H9 (cell line): ENCODE results near the gene SUMF1. TPM values are rescaled to one million over a fixed set of nuclear protein-coding genes. Genes with fewer than 3 reads are reported as not detected.

Experiments
- DNase-seq: peaks from one replicate; pipeline ENCODE4 v3.0.0-alpha.2; 2017
- H2AFZ ChIP-seq: one replicate; pipeline ENCODE4 v1.6.1; 2013; ENCODE audit warnings: mild to moderate bottlenecking, low read length, control low read depth, moderate library complexity
- H2AK5ac ChIP-seq: 2 replicates; pipeline ENCODE4 v1.6.1; 2013; ENCODE audit warnings: low read length, control low read depth, mixed read lengths; ENCODE audit not compliant: insufficient read length
- H2BK120ac ChIP-seq: one replicate; pipeline ENCODE4 v1.6.1; 2013; ENCODE audit warnings: low read depth, mild to moderate bottlenecking, low read length, control low read depth, inconsistent platforms; ENCODE audit not compliant: poor library complexity, severe bottlenecking
- H2BK12ac ChIP-seq: 2 replicates; pipeline ENCODE4 v1.6.1; 2013; ENCODE audit warnings: low read length, control low read depth, mixed read lengths, low read depth; ENCODE audit not compliant: insufficient read length
- H2BK15ac ChIP-seq: 2 replicates; pipeline ENCODE4 v1.6.1; 2013; ENCODE audit warnings: low read depth, low read length, control low read depth
- H2BK20ac ChIP-seq: one replicate; pipeline ENCODE4 v1.6.1; 2013; ENCODE audit warnings: low read depth, mild to moderate bottlenecking, low read length, control low read depth, inconsistent platforms; ENCODE audit not compliant: poor library complexity, severe bottlenecking
- H2BK5ac ChIP-seq: 2 replicates; pipeline ENCODE4 v1.6.1; 2013; ENCODE audit warnings: low read length, control low read depth, mixed read lengths; ENCODE audit not compliant: insufficient read length
- H3K14ac ChIP-seq: 2 replicates; pipeline ENCODE4 v1.6.1; 2013; ENCODE audit warnings: low read length, control low read depth; ENCODE audit not compliant: insufficient read depth
- H3K18ac ChIP-seq: 2 replicates; pipeline ENCODE4 v1.6.1; 2013; ENCODE audit warnings: low read depth, mild to moderate bottlenecking, mixed read lengths, low read length, control low read depth; ENCODE audit not compliant: insufficient read length
- H3K23ac ChIP-seq: 2 replicates; pipeline ENCODE4 v1.6.1; 2013; ENCODE audit warnings: low read length, control low read depth, mixed read lengths, low read depth; ENCODE audit not compliant: insufficient read length
- H3K23me2 ChIP-seq: 2 replicates; pipeline ENCODE4 v1.6.1; 2013; ENCODE audit warnings: low read depth, mild to moderate bottlenecking, mixed read lengths, low read length, control low read depth; ENCODE audit not compliant: insufficient read length, poor library complexity, severe bottlenecking
- H3K27ac ChIP-seq: 2 replicates; pipeline ENCODE4 v1.5.1; 2013; ENCODE audit warnings: low read length, control low read depth, mixed read lengths, low read depth; ENCODE audit not compliant: insufficient read length
- H3K27me3 ChIP-seq: 2 replicates; pipeline ENCODE4 v1.6.1; 2013; ENCODE audit warnings: low read length, control low read depth, inconsistent platforms; ENCODE audit not compliant: insufficient read depth
- H3K4ac ChIP-seq: 2 replicates; pipeline ENCODE4 v1.6.1; 2013; ENCODE audit warnings: low read depth, mild to moderate bottlenecking, control low read depth, inconsistent platforms, low read length, moderate library complexity
- H3K4me1 ChIP-seq: 2 replicates; pipeline ENCODE4 v1.6.1; 2013; ENCODE audit warnings: low read length, control low read depth, inconsistent platforms; ENCODE audit not compliant: insufficient read depth
- H3K4me2 ChIP-seq: 2 replicates; pipeline ENCODE4 v1.6.1; 2013; ENCODE audit warnings: low read length, control low read depth, mixed read lengths; ENCODE audit not compliant: insufficient read length, insufficient read depth
- H3K56ac ChIP-seq: 2 replicates; pipeline ENCODE4 v1.6.1; 2013; ENCODE audit warnings: low read depth, mild to moderate bottlenecking, mixed read lengths, low read length, control low read depth; ENCODE audit not compliant: insufficient read length
- H3K79me1 ChIP-seq: 2 replicates; pipeline ENCODE4 v1.6.1; 2013; ENCODE audit warnings: low read depth, mild to moderate bottlenecking, moderate library complexity, low read length, control low read depth, inconsistent platforms; ENCODE audit not compliant: insufficient read depth, poor library complexity, severe bottlenecking
- H3K79me2 ChIP-seq: 2 replicates; pipeline ENCODE4 v1.6.1; 2013; ENCODE audit warnings: low read length, control low read depth, inconsistent platforms; ENCODE audit not compliant: insufficient read depth
- H3K9ac ChIP-seq: 2 replicates; pipeline ENCODE4 v1.6.1; 2013; ENCODE audit warnings: low read length, control low read depth, mixed read lengths; ENCODE audit not compliant: insufficient read length; ENCODE audit errors: extremely low read depth
- H3K9me3 ChIP-seq: one replicate; pipeline ENCODE4 v1.6.1; 2013; ENCODE audit warnings: low read depth, low read length, inconsistent platforms; ENCODE audit not compliant: control insufficient read depth
- H3T11ph ChIP-seq: one replicate; pipeline ENCODE4 v1.6.1; 2013; ENCODE audit warnings: mild to moderate bottlenecking, low read length, control low read depth, inconsistent platforms
- H4K20me1 ChIP-seq: one replicate; pipeline ENCODE4 v1.6.1; 2013; ENCODE audit not compliant: control insufficient read depth, insufficient read length, insufficient read depth
- H4K5ac ChIP-seq: 2 replicates; pipeline ENCODE4 v1.6.1; 2013; ENCODE audit warnings: low read depth, mild to moderate bottlenecking, mixed read lengths, low read length, control low read depth; ENCODE audit not compliant: insufficient read length
- H4K8ac ChIP-seq: replicated peaks from 2 replicates; pipeline ENCODE4 v1.6.1; 2013; ENCODE audit warnings: low read length, control low read depth, mixed read lengths, low read depth; ENCODE audit not compliant: insufficient read length
- H4K91ac ChIP-seq: 2 replicates; pipeline ENCODE4 v1.6.1; 2013; ENCODE audit warnings: low read depth, mild to moderate bottlenecking, moderate library complexity, mixed read lengths, low read length, control low read depth; ENCODE audit not compliant: insufficient read length
- H3K27ac Mint-ChIP-seq, 3 experiments: 2 replicates in 2 of 3; 3 replicates in 1 of 3; pipeline ENCODE4 v1.8.0; 2020 to 2021; ENCODE audit warnings: mixed read lengths in 3 of 3, mild to moderate bottlenecking in 1 of 3, moderate library complexity in 1 of 3
- H3K27me3 Mint-ChIP-seq: 2 replicates; pipeline ENCODE4 v1.8.0; 2021; ENCODE audit warnings: low read depth, mild to moderate bottlenecking, moderate library complexity, mixed read lengths
- H3K36me3 Mint-ChIP-seq, 3 experiments: 2 replicates in 2 of 3; 3 replicates in 1 of 3; pipeline ENCODE4 v1.8.0; 2020 to 2021; ENCODE audit warnings: low read depth in 3 of 3, mixed read lengths in 3 of 3; ENCODE audit not compliant: insufficient read depth in 1 of 3
- H3K4me1 Mint-ChIP-seq, 2 experiments: 2 replicates each; pipeline ENCODE4 v1.8.0; 2020; ENCODE audit warnings: mixed read lengths in 2 of 2
- H3K4me3 Mint-ChIP-seq, 2 experiments: 2 replicates in 1 of 2; 3 replicates in 1 of 2; pipeline ENCODE4 v1.8.0; 2020 to 2021; ENCODE audit warnings: mild to moderate bottlenecking in 2 of 2, mixed read lengths in 2 of 2, moderate library complexity in 1 of 2
- H3K9me3 Mint-ChIP-seq, 2 experiments: 2 replicates in 1 of 2; 3 replicates in 1 of 2; pipeline ENCODE4 v1.8.0; 2020; ENCODE audit warnings: mild to moderate bottlenecking in 2 of 2, mixed read lengths in 2 of 2, moderate library complexity in 1 of 2
- WGBS: extraction: QIAGEN DNeasy Blood & Tissue Kit; methylation state at CpG from one replicate; pipeline ENCODE4 v1.1.7; 2013; ENCODE audit warnings: missing lambda C conversion rate, low lambda C conversion rate, mixed read lengths; ENCODE audit not compliant: insufficient read length; ENCODE audit errors: extremely low coverage; 5-methylcytosine and 5-hydroxymethylcytosine counted together
- total RNA-seq: library from RNA; stranded (reverse); gene quantifications from 2 replicates; pipeline ENCODE4 v1.2.1, GENCODE V29; 2021
- TF ChIP-seq, protein P1 (sequence below): fragments of 200-600 bp; sonication (generic); conservative IDR thresholded peaks from 3 replicates; pipeline ENCODE4 v1.8.0; 2021; ENCODE audit warnings: antibody characterized with exemption, mild to moderate bottlenecking

SUMF1 gene
- total RNA-seq, 1 experiment from 2014 or later: 9.5 TPM

DNA sequence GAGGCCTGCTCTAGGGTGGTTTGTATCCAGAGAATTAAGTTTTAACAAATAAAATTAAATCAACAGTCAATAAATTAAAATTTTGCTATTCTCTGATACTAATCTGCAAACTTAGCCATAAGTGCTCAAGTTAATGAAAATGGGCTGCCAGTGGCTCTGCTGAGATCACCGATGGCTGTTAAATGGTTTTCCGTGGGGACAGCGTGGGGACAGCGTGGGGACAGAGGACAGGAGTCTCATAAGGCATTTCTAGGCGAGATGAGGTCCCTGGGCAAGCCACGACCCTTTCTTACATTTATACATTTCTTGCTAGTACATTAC lies 110.9 kb downstream of the SUMF1 start:
- no peak overlapping the region for H4K91ac ChIP-seq
- Mint-ChIP-seq H3K36me3 (no peaks in the 10 kb centered on the region), H3K4me1 (no peaks in the 10 kb centered on the region), H3K27ac (no peak overlapping the region), H3K9me3 (no peaks in the 10 kb centered on the region), H3K4me3 (no peak overlapping the region), H3K27me3 (no peaks in the 10 kb centered on the region)
- no peak overlapping the region for H3K27ac ChIP-seq
- no peak overlapping the region for H2BK5ac ChIP-seq
- H3K79me1 ChIP-seq: no peaks in the 10 kb centered on the region
- no peak overlapping the region for H3K18ac ChIP-seq
- TF ChIP-seq, protein P1, sequence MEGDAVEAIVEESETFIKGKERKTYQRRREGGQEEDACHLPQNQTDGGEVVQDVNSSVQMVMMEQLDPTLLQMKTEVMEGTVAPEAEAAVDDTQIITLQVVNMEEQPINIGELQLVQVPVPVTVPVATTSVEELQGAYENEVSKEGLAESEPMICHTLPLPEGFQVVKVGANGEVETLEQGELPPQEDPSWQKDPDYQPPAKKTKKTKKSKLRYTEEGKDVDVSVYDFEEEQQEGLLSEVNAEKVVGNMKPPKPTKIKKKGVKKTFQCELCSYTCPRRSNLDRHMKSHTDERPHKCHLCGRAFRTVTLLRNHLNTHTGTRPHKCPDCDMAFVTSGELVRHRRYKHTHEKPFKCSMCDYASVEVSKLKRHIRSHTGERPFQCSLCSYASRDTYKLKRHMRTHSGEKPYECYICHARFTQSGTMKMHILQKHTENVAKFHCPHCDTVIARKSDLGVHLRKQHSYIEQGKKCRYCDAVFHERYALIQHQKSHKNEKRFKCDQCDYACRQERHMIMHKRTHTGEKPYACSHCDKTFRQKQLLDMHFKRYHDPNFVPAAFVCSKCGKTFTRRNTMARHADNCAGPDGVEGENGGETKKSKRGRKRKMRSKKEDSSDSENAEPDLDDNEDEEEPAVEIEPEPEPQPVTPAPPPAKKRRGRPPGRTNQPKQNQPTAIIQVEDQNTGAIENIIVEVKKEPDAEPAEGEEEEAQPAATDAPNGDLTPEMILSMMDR: no peak
- H3K79me2 ChIP-seq: no peaks in the 10 kb centered on the region
- H2BK15ac ChIP-seq: no peak overlapping the region
- H2BK120ac ChIP-seq: no peak overlapping the region
- H3K4me2 ChIP-seq: no peak overlapping the region
- H4K8ac ChIP-seq: no peak overlapping the region
- no peak overlapping the region for H3K23ac ChIP-seq
- H3K9ac ChIP-seq: no peak overlapping the region
- no peak for DNase-seq
- no peak overlapping the region for H2AFZ ChIP-seq
- H3T11ph ChIP-seq: no peak overlapping the region
- no peaks in the 10 kb centered on the region for H3K4me1 ChIP-seq
- H3K27me3 ChIP-seq: no peaks in the 10 kb centered on the region
- no peak overlapping the region for H2BK20ac ChIP-seq
- H2BK12ac ChIP-seq: no peak overlapping the region
- WGBS: no CpG with 5 or more reads among the region's 6 CpGs
- H3K14ac ChIP-seq: no peak overlapping the region
- H3K56ac ChIP-seq: no peak overlapping the region
- no peak overlapping the region for H4K5ac ChIP-seq
- H2AK5ac ChIP-seq: no peak overlapping the region
- H3K4ac ChIP-seq: no peak overlapping the region
- no peaks in the 10 kb centered on the region for H3K23me2 ChIP-seq
- no peaks in the 10 kb centered on the region for H3K9me3 ChIP-seq
- H4K20me1 ChIP-seq: no peaks in the 10 kb centered on the region
